CD4-positive, alpha-beta T cell treated with Interleukin-21 for 1 hour (primary cell): ENCODE measurements around the gene COPG2.
A peak's percentile ranks its signal among the peaks of the same experiment; 100 is the strongest.

Experiments used
- DNase-seq: peaks from one replicate; pipeline ENCODE4 v3.0.0-alpha.2; 2020

Gene COPG2

DNA sequence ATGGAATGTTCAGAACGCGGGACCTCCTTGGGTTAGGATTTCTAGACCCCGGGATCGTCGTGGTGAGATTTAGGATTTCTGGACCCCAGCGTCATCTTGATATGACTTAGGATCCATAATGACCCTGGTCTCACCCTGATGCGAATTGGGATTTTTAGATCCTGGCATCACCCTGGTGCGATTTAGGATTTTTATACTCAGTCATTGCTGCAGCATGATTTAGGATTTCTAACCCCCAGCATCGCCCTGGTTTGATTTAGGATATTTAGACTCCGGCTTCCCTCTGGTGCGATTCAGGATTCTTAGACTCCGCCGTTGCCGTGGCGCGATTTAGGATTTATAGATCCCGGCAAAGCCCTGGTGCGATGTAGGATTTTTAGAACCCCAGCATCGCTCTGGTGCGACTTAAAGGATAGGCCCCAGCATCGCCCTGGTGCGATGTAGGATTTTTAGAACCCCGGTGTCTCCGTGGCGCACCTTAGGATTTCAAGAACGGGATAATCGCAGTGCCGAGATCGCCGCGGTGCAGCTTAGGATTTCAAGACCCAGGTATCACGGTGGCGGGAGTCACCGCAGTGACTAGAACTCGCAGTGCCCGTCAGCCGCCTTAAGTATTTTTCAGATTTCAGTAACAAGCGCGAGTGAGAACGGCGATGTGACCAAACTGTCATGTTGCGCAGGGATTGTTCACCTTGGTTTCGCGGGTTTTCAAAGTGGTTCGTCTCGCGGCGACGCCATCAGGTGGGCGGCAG lies 175.8 kb downstream of the COPG2 start:
- DNase-seq, result no peak

DNA sequence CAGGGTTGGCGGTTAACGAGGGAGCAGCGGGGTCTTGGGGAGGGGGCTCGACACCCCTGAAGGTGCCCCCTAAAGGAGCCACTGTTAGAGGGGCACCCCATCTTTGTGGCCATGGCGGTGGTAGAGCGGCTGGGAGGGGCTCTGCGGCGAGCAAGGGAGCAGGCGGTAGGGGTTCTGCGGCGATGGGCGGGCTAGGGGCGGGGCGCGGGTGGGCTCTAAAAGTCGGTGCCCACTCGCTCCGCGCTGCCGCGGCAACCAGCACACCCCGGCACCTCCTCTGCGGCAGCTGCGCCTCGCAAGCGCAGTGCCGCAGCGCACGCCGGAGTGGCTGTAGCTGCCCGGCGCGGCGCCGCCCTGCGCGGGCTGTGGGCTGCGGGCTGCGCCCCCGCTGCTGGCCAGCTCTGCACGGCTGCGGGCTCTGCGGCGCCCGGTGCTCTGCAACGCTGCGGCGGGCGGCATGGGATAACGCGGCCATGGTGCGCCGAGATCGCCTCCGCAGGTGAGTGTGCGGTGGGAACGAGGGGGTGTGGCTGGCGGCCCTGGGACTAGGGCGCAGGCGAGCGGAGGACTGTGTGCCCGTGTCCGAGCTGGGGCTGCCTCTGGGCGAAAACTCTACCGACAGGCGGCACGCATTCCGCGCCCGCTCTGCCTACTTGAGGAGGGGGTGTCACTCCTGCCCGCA lies 176.6 kb downstream of the COPG2 start, which contains the start of gene MEST:
Gene MEST, plus strand, starts transcription at position 245 of the 682 bp plus-strand sequence. Its CDS starts 229 bp downstream, at position 474.
- DNase-seq, result no peak

DNA sequence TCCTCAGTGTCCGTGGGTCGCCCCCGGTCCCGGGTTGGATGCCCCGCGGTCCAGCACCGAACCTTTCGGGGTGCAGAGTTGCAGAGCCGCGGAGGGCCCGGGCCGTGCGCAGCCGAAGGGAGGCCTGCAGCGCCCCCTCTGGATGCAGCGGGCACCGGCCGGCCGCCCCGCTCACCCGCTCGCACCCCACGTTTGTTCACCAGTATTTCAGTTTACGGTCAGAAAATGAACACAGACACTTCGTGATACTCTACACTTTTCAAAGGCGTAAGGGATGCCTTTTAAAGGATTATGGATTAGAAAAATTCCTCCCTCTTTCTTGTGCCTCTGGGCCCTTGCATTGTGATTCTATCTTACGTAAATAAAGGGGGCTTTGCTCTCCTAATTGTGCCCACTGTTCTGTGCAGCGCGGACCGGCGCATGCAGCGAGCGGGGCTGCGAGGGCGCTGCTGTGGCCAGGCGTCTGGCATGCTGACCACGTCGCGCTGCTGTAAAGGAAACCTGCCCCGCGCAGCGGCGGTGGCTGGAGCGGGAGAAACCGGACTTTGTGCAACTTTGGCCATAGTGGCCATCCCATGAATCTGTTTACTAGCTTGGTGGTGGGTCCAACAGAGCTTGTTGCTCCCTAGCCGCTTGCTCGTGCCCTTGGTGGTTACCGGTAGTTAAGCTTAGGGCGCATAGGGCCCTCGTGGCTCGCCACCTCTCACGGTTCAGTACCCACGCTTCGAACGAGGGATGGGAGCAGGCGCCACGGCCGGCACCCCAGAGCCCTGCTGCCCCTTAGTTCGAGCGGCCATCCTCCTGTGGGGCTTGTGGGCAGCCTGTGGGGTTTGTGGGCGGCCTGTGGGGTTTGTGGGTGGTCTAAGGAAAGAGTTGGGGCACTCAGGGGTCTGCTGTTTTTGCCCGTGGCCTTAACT lies 177.4 kb downstream of the COPG2 start:
- DNase-seq, result no peak

DNA sequence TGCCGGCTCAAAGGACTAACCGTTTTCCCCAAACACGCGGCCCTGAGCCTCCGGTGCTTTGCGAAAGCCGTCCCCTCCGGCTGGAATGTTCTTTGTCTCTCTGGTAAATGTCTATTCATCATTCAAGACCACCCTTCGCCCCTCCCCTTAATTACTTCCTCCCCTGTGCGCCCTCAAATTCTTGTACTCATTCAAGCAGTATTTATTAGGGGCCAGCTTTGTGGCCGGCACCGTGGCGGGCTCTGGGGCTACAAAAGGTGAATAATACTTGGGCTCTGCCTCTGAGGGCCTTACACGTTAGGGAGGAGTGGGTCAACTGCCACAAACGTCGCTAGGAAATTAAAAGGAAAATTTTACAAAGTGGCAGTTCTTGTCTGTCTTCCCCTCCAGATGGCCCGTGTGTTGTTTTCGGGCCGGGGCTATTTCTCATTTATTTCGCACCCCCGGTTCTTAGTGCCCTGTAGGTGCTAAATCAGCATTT lies 178.2 kb downstream of the COPG2 start:
- DNase-seq, result no peak

DNA sequence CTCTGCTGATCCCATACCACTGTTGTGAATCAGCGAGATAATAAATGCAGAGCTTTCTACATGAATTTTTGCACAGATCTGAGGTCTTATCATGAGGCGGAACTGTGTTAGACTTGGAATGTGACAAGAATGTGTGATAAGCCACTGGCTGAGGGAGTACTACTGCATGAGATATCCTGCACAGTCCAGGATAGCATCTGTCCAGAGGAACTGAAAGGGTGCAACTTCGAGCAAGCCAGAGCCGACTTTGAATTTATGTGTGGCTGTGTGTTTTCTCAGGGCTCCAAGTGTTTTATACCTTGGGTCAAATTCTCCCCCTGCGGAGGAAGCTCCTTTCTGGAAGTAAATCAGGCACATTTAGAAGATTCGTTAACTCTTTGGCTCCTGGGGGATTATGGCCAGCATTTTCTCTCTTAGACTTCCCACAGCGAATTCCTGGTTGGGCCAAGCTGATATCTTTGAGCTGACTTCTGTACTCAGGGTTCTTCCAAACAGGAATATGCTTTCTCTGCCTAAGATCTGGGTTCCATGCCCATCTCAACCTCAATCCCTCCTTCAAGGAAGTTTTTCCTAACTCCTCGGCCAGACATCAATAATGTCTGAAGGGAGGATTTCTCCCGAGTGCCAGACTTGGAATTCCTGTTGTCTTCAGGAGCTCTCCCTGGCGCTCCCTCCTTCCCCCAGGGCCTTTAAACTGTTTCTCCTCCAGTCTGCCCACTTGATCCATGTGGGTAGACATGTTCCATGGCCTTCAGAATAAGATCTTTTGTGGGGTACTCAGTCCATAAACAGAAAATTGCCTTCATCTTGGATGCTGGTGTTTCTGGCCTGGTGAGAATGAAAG lies 179.2 kb downstream of the COPG2 start:
- no peak for DNase-seq

DNA sequence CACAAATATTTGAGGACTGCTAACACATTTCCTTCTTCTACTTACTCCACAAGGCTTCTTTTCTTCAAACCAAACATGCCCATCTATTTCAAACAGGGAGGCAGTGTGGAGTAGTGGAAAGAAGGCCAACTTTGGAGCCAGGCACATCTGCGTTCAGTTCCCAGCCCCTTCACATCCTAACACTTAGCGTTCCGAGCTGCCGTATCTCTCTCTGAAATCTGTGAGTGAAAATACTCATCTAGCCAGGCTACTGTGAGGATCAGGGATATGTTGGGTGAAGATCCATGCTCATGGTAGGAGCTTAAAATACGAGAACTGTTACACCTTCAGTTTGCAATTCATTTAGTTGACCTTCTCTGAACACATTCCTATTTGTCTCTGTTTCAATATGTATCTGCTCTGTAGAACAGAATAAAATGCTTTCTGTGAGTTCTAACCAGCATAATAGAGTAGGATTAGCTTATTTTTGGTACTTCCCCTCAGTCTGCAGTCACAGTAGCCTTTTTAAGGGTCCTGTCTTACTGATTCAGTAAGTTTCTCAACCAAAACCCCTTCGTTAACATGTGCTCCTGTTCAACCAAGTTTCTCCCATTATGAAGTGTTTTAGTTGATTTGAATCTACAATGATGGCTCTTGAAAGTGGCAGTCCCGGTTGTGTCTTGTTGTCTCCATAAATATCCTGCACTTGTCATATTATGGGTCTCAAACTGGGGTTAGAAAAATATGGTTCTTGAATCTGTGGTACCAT lies 180.0 kb downstream of the COPG2 start:
- DNase-seq, result no peak

DNA sequence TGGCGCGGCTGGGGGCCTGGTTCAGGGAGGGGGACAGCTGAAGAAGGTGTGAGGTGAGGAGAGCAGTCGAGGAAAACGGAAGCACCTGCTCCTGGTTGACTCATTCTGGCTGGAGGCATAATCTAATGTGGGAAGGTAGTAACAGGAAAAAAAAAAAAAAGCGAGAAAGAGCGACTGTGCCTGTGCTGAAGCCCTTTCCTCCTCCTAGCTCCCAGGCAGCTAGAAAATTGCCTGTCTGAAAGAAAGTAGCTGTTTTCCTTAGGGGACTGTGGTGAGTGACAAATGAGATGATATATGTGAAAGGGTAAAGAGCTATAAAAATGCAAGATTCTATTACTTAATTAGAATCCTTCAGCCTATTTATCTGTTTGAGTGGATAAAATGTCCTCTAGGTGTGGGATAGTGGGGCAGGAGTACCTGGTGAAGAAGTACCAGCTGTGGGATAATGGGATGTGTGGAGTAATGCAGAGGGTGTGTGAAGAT lies 181.6 kb downstream of the COPG2 start:
- no peak for DNase-seq

DNA sequence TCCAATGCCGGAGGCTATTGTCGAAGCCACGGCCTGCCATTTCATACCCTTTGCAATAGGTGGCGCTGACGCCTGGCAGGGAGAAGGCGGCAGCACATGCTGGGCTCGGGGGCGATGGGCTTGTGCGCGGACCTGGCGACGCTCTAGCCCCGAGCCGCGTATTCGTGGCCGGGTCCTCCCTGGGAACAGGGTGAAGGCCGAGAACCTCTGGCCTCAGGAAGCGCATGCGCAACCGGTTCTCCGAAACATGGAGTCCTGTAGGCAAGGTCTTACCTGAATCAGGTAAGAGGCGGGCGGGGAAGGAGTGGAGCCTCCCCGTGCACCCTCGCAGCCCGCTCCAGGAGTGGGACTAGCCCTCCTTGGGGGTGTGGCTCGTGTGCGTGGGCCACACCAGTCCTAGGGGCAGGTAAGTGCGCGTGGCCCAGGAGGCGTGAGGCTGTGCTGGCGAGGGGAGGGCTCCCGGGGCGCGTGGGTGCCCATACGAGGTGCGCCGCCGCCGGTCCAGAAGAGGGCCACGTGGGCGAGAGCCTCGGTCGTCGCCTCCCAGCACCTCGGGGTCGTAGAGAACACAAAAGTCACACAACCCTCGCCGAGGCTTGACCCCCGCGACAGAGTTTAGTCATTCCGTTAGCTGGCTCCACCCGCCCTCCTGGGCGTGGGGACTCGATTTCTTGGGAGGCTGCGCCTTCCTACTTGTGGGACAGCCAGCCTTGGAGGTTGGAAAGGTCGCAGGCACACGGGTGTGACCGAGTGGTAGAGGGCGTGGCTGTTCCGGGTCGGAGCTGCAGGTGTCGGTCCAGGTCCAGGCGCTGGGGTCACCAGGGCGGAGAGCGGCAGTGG lies 182.2 kb downstream of the COPG2 start:
- DNase-seq, result peak; percentile 66

DNA sequence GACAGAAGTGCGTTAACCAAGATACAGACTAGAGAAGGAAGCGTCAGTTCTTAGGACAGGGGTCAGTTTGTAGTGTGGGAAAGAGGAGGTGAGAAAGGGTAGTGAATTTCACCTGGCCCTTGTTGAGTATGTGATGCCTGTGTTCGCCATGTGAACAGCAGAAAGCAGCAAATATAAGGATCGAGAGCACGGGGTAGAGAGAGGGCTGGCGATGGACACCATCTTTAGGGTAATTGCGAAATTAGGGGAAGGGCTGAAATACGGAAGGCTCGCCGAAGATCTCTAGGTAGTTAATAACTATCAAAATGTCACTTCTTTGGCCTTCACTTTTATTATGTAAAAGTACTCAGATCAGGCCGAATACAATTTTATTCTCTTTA lies 182.8 kb downstream of the COPG2 start:
- DNase-seq, result no peak

DNA sequence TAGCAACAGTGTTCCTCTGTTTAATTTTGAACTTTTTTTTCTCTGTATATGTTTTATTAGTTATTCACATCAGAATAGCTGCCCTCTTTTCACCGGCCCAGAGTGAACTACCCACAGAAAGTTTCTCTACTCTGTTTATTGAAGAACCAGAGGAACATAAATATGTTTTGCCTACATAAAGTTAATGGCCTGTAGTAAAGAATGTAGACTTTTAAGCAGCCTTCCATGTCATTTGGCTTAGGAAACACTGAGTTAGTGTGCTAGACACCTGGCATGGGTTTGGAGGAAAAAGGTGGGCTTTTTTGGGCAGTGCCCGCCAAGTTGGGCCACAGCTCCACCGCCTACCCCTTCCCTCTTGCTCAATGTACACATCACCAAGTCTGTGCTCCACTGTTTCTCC lies 185.5 kb downstream of the COPG2 start:
- DNase-seq, result no peak

DNA sequence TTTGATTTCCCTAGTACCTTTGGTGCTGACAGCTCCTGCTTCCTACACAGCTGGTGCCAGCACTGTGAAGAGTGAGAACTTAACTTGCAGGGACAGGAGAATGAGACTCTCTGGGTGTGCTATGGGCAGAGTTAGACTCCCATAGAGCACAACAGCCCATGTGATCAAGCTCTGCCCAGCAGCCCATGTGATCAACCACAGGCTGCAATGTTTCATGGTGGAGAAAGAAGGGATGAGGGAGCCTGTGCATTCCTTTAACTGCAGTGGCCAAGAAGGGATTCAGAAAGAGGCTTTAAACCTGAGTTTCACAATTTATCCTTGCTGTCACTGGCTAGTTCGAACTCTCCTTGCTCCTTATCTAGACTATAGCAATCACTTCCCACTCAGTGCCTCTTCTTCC lies 186.7 kb downstream of the COPG2 start:
- no peak for DNase-seq

DNA sequence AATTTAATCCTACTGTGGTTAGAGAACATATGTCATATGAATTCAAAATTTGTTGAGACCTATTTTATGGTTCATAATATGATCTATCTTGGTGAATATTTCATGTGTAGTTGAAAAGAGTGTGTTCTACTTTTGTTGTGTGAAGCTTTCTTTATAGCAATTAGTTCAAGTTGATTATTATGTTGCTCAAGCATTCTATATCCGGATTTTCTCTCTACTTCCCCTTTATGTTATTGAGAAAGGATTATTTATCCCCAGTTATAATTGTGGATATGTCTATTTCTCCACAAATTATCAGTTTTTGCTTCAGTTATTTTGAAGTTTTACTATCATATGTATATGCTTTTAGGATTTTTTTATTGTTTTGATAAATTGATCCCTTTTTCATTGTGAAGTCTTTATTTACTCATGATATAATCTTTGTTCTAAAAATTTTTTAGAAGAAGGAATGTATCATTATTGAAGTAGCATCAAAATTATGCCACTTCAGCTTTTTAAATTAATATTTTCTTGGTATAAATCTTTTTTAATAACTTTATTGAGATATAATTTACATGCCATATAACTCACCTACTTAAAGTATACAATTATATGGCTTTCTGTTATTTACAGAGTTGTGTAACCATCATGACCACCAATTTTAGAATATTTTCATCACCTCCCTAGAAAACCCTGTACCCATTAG lies 188.7 kb downstream of the COPG2 start:
- DNase-seq, result no peak

DNA sequence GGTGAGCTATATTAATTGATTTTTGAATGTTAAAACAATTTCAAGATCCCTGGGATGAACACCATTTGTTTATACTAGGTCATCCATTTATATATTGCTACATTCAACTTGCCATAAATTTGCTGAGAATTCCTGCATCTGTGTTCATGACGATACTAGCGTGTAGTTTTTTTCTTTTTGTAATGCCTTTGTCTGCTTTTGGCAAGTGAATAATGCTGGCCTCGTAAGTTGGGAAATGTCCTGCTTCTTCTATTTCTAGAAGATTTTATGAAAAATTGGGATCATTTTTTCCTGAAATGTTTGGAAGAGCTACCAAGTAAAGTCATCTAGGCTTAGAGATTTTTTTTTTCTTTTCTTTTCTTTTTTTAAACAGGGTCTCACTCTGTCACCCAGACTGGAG lies 189.6 kb downstream of the COPG2 start:
- no peak for DNase-seq

DNA sequence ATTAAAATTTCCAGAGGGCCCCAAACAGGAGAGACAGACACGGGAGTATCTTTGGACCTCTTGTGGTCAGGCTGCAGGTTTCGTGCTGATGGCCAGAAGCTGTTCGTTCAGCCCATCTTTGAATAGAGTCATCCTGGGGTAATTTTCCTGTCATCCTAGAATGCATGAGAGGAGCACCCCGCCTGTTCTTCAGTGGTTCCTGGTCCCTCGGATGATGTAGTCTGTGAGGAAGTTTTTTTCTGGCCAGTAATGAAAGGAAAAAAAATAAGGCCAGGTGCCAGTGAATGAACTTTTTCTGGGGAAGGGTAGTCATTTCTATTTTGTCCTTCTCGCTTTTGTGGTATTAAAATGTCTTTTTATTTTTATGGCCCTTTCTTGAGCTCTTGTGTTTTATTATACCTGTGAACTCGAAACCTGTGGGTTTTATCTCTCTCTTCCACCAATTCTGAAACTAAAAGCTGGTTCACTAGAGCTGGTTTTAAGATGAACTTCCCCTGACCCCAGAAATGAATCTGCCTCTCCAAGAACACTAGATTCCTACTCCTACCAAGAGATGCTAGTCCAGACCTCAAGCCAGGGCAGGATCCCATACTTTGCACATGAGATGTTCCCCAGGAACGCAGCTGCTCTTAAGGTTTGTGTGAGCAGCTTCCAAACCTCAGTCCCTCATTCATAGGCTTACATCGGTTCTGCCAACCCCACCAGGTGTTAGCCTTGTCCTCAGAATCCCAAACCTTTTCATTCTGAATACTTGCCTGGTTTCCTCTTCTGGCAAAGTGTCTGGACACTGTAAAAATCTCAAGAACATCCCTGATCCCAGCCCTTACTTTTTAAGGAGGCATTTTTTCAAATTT lies 192.0 kb downstream of the COPG2 start:
- no peak for DNase-seq

DNA sequence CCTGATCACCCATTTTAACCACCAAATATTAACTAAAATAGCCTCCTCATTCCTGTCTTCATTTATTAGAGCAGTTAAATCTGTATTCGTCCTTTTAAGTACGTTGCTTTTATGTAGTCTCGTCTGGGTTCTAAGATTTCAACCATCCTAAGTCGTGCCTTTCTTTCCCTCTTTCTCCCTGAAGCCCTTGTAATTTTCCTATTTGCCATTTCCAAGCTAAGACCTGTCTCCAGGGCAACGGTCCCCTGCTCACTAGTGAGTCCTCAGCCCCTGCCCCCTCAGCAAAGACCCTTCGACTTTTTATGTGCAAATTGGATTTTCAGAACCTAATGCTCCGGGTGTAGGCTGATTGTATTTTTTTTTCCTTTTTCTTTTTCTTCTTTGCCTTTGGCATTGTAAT lies 192.8 kb downstream of the COPG2 start:
- no peak for DNase-seq

DNA sequence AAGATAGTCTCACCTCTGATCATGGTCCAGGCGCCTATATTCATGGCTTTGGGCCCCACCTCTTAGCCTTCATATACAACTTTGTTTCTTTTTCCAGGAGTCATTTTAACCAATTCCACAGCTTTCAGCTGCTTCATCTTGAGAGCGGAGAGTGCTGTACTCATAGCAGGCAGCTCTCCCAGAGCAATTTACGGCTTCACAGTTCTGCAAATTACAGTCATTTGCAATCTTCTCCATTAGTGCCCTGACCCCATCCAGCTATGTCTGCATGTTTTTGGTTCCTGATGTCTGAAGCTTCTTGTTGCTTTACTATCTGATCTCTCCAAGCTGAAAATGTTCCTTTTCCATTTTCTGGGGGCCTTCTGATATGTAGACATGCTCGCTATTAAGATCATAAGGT lies 194.7 kb downstream of the COPG2 start:
- no peak for DNase-seq

DNA sequence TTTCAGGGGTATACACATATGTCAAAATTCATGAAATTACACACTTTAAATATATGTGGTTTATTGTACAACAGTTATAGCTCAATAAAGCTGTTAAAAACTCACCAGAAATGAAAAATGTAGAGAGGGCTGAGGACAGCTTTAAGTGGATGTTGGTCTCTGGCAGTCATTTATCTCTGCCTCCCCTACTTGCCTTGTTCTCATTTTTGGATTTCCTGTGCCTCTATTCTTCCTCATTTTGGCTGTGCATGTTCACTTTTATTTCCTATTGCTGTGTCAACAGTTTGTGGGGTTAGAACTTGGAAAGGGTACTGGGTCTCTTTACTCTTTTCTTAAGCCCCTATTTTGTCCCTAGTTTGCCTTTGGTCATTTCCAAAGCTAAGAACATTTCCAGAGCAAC lies 195.3 kb downstream of the COPG2 start:
- no peak for DNase-seq

DNA sequence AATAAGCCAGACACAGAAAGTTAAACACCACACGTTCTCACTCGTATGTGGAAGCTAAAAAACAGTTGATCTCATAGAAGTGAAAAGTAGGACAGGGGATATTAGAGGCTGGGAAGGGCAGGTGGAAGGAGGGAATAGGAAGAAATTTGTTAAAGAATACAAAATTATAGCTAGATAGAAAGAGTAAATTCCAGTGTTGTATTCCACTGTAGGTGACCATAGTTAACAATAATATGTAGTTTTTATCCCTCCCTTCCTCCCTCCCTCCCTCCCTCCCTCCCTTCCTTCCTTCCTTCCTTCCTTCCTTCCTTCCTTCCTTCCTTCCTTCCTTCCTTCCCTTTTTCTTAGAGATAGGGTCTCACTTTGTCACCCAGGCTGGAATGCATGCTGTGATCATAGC lies 196.6 kb downstream of the COPG2 start:
- no peak for DNase-seq

DNA sequence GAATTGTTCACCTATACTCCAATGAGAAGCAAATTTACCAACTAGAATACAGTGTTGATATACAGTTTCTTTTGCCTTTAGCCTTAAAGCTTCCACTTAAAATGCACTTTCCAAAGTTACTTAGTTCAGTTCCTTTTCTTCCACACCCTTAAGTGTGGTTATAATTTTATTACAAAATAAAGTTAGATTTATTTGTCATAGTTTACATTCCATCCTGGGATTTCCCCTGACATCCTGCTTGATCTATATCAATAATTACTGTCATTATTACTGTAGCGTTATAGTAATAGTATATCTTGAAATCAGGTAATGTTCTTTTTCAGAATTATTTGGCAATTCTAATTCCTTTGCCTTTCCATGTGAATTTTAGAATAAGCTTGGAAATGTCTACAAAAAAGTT lies 199.9 kb downstream of the COPG2 start:
- DNase-seq, result no peak
